ENCODE results near the gene CSGALNACT2.

GRCh38 chr10:43194859-43195258 is 56.6 kb downstream of the CSGALNACT2 start:
- TF ChIP-seq EZH2phosphoT487 (conservative IDR thresholded peaks at IDR 0.05; ENCODE audit: low read length) (no peak), CTCF (IDR thresholded peaks at IDR 0.05; ENCODE audit: insufficient read depth, low read length, poor library complexity, severe bottlenecking) (no peak)

All from SU-DHL-6 (cell line).